Ishikawa (cell line): ENCODE results near the gene SLC49A3.

Experiments used
- CEBPB ChIP-seq: IDR thresholded peaks from 2 replicates; pipeline ENCODE4 v1.6.1; 2012
- CREB1 ChIP-seq: IDR thresholded peaks from 2 replicates; pipeline ENCODE4 v1.6.1; 2012; ENCODE audit warnings: low read depth
- EGR1 ChIP-seq: IDR thresholded peaks from 2 replicates; pipeline ENCODE4 v1.6.1; 2012
- EP300 ChIP-seq: IDR thresholded peaks from 2 replicates; pipeline ENCODE4 v1.6.1; 2012; ENCODE audit warnings: borderline replicate concordance
- FOXM1 ChIP-seq: IDR thresholded peaks from 2 replicates; pipeline ENCODE4 v1.6.1; 2012; ENCODE audit warnings: low read depth, borderline replicate concordance
- NFIC ChIP-seq: IDR thresholded peaks from 2 replicates; pipeline ENCODE4 v1.6.1; 2012
- RAD21 ChIP-seq: IDR thresholded peaks from 2 replicates; pipeline ENCODE4 v1.6.1; 2012; ENCODE audit warnings: low read depth
- TAF1 ChIP-seq: IDR thresholded peaks from 2 replicates; pipeline ENCODE4 v1.6.1; 2012; ENCODE audit warnings: low read depth, mild to moderate bottlenecking
- TCF12 ChIP-seq: IDR thresholded peaks from 2 replicates; pipeline ENCODE4 v1.6.1; 2012; ENCODE audit warnings: low read depth
- TEAD4 ChIP-seq: IDR thresholded peaks from 2 replicates; pipeline ENCODE4 v1.6.1; 2012
- YY1 ChIP-seq: IDR thresholded peaks from 2 replicates; pipeline ENCODE4 v1.6.1; 2012; ENCODE audit warnings: low read depth
- ZBTB7A ChIP-seq: IDR thresholded peaks from 2 replicates; pipeline ENCODE4 v1.6.1; 2012; ENCODE audit warnings: low read depth
- TF ChIP-seq, protein P1 (sequence below): IDR thresholded peaks from 2 replicates; pipeline ENCODE4 v1.6.1; 2012; ENCODE audit warnings: low read depth, mild to moderate bottlenecking
- TF ChIP-seq, protein P2 (sequence below): IDR thresholded peaks from 2 replicates; pipeline ENCODE4 v1.6.1; 2012
- TF ChIP-seq, protein P3 (sequence below): IDR thresholded peaks from 2 replicates; pipeline ENCODE4 v1.6.1; 2012

The SLC49A3 gene

DNA sequence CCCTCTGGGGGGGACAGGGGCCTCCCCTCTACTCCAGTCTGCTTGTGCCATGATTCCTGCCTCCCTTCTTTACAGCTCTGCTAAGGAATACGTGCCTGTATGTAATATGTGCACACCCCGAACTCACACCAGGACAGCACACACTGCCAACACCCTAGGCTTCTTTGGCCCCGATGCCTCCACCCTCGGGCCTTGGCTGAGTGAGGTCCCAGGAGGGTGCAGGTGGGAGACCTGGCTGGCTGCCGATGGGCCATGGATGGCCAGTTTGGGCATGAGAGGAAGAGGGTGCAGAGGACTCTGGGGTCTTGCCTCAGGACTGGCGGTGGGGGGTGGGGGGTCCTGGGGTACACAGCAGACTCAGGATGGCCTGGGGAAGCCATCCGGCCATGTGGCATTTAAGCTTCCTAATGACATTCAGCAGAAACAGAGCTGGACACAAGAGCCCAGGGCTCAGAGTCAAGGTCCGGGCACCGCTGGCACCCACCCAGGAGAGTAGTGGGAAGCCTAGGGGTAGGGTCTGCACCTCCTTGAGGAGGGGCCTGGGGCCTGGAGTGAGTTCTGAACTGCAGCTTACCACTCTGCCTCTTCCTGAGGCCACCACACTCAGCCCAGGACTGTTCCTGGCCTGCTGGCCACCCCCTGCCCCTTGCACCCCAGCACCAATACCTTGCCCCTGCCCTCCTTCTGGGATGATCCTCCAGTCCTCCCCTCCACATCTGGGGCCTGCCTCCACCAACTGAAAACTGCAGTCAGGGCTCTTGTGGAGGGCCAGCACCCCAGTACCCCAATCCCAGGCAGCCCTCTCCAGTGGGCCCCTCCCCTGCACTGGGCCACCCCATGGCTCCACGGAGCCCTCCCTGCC lies 14.6 kb upstream of the SLC49A3 start:
- TF ChIP-seq, protein P1, sequence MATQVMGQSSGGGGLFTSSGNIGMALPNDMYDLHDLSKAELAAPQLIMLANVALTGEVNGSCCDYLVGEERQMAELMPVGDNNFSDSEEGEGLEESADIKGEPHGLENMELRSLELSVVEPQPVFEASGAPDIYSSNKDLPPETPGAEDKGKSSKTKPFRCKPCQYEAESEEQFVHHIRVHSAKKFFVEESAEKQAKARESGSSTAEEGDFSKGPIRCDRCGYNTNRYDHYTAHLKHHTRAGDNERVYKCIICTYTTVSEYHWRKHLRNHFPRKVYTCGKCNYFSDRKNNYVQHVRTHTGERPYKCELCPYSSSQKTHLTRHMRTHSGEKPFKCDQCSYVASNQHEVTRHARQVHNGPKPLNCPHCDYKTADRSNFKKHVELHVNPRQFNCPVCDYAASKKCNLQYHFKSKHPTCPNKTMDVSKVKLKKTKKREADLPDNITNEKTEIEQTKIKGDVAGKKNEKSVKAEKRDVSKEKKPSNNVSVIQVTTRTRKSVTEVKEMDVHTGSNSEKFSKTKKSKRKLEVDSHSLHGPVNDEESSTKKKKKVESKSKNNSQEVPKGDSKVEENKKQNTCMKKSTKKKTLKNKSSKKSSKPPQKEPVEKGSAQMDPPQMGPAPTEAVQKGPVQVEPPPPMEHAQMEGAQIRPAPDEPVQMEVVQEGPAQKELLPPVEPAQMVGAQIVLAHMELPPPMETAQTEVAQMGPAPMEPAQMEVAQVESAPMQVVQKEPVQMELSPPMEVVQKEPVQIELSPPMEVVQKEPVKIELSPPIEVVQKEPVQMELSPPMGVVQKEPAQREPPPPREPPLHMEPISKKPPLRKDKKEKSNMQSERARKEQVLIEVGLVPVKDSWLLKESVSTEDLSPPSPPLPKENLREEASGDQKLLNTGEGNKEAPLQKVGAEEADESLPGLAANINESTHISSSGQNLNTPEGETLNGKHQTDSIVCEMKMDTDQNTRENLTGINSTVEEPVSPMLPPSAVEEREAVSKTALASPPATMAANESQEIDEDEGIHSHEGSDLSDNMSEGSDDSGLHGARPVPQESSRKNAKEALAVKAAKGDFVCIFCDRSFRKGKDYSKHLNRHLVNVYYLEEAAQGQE, result no peak
- TF ChIP-seq CEBPB, result no peak
- TF ChIP-seq, protein P2, sequence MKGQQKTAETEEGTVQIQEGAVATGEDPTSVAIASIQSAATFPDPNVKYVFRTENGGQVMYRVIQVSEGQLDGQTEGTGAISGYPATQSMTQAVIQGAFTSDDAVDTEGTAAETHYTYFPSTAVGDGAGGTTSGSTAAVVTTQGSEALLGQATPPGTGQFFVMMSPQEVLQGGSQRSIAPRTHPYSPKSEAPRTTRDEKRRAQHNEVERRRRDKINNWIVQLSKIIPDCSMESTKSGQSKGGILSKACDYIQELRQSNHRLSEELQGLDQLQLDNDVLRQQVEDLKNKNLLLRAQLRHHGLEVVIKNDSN, result no peak
- no peak for TF ChIP-seq NFIC
- no peak for TF ChIP-seq FOXM1
- TF ChIP-seq, protein P3, sequence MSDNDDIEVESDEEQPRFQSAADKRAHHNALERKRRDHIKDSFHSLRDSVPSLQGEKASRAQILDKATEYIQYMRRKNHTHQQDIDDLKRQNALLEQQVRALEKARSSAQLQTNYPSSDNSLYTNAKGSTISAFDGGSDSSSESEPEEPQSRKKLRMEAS, result no peak
- no peak for TF ChIP-seq TAF1
- no peak for TF ChIP-seq TEAD4
- no peak for TF ChIP-seq TCF12
- TF ChIP-seq EP300, result no peak

DNA sequence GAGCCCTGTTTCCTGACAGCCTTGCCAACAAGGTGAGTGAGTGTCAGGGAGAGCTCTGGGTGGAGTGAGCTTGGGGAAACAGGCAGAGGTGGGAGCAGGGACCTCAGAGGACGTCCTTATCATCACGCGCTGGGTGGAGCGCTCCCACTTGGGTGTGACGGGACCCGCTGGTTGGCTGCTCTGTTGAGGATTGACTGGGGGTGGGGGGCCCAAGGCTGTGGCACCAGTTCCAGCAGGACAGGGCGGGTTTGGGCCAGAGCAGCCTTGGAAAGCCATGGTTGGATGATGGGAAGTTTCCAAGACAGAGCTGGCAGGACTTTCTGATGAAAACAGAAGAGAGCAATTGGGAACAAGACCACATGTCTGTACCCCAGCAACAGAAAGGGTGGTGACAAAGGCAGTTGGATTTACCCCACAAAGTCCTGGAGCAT lies 13.7 kb upstream of the SLC49A3 start:
- TF ChIP-seq TCF12, result no peak

DNA sequence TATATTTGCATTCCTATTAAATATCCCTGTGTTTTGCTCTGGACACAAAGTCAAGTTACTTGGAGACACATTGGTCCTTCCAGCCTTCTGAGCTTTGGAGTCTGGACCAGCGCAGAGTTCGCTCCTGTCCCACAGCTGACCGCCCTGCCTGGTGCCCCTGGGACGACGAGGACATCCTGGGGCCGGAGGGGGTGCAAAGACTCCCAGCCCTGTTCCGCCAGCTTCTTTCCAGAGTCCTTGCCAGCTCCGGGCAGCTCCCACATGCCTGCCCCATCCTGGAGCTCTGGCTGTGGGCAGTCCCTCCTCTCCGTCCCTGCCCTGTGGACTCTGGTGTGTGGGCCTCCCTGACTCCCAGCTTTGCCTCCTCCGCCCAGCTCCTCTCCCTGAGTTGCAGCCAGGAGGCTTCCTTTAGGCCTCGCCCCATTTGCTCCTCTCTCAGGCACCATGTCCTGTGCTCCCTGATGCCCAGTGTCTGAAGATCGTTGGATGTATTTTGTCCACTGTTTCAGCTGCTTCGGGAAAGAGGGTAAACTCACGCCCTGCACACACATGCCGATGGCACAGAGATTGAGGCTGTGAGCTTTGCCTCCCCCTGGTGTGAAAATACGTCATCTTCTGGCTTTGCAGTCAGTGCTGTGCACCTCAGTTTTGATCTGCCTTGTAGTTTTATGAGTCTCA lies 11.8 kb upstream of the SLC49A3 start:
- no peak for TF ChIP-seq TEAD4
- peak; percentile 23; the same call in 1 of the 2 replicates for TF ChIP-seq RAD21
- no peak for TF ChIP-seq CREB1

DNA sequence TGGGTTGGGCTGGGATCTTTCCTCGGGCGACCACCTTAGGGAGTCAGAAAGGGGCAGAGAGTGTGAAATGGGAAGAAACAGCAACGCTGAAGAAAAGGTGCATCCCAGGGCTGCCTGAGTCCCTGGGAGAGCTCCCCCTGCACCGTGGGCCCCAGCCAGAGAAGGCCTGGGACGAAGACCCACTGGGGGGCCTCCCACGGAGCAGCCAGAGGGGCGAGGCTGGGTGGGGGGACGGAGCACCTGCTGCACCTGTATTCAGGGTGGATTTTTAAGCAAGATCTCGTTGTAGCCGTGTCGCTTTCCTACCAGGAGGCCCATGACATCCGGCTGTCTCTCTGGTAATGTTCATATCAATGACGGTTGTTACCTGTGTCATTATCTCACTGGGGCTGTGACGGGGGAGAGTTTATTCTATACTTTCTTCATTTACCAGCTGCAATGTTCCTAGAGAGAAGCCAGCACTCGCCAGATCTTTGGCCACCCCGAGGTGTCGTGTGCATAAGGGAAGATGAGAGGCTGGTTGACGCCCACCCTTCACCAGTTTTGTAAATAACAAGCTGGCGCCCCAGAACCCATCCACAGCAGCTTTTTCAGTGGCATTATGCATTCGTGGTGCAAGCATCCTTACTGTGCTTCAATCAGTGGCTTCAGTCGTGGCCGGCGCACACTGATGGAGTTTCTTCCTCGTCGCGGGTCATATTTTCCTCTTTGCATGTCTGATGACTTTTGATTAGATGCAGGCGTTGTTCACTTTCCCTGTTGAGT lies 11.0 kb upstream of the SLC49A3 start:
- TF ChIP-seq EP300 (no peak), ZBTB7A (no peak), TCF12 (no peak), TEAD4 (no peak), RAD21 (no peak)

DNA sequence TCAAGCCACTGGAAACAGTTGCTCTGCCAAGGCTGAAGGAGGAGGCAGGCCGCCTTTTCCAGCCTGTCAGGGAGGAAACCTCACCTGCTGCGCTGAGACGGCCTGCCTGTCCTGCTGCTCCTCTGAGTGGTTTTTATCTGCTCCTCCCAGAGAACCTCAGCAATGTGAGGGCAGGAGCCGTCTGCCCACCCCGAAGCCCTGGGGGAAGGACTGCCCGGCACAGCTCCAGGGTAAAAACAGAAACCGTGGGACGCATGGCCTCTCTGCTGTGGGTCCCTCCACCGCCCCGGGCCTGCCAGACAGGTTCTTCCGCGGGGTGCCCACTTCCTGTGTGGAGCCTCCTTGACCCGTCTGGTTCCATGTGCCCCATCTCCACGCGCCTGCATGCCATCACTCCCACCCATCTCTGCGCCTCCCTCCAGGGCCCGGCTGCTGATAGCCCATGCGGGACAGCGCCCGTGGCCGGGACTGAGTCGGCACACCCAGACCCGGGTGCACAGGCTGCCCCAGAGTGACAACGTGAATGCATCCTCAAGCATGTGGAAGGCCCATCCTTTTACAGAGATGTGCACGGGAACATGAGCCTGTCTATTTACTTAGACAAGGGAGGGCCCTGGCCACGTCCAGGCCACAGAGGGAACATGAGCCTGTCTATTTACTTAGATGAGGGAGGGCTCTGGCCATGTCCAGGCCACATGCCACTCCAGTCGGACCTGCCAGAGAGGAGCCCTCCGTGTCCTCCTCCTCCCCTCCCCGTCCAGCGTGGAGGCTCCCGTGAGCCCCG lies 4.0 kb upstream of the SLC49A3 start:
- TF ChIP-seq CREB1 (no peak), TEAD4 (no peak), YY1 (no peak), RAD21 (no peak), ZBTB7A (no peak), CEBPB (no peak), EGR1 (no peak), NFIC (no peak)
- TF ChIP-seq, protein P1, result no peak

DNA sequence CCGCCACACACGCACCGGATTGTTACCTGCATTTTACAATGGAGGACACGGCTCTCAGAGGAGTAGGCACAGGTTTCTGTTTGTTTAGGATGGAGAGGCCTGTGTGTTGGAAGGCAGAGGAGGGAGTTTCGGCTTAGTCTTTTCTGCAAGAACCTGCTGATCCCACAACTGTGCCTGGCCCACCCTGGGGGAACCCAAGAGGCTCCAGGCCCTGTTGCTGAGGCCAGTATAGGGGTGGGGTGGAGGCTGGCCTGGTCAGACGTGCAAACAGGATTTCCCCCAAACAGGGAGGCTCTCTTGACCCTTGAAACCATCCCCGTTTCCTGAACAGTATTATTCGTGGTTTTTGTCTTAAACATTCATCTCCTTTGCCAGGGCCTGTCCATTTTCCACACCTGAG lies 772 bp upstream of the SLC49A3 start:
- no peak for TF ChIP-seq ZBTB7A
- no peak for TF ChIP-seq TAF1
- no peak for TF ChIP-seq CEBPB
- TF ChIP-seq TEAD4, result no peak
- TF ChIP-seq TCF12, result no peak
- TF ChIP-seq, protein P1, result no peak
- TF ChIP-seq NFIC, result no peak
- no peak for TF ChIP-seq FOXM1
- no peak for TF ChIP-seq RAD21
- TF ChIP-seq EP300, result no peak
- no peak for TF ChIP-seq YY1
